GM21737 (cell line): ENCODE measurements around the gene CDON.

Experiments used
- ATAC-seq: cut with Tn5 transposase; IDR thresholded peaks from one replicate; pipeline ENCODE4 v1.9.1; 2021; ENCODE audit warnings: mild to moderate bottlenecking, moderate library complexity; ENCODE audit not compliant: unreplicated experiment

Gene CDON

GRCh38 chr11:125945011-125945796, 117.5 kb downstream of the CDON start:
- no peak for ATAC-seq

DNA sequence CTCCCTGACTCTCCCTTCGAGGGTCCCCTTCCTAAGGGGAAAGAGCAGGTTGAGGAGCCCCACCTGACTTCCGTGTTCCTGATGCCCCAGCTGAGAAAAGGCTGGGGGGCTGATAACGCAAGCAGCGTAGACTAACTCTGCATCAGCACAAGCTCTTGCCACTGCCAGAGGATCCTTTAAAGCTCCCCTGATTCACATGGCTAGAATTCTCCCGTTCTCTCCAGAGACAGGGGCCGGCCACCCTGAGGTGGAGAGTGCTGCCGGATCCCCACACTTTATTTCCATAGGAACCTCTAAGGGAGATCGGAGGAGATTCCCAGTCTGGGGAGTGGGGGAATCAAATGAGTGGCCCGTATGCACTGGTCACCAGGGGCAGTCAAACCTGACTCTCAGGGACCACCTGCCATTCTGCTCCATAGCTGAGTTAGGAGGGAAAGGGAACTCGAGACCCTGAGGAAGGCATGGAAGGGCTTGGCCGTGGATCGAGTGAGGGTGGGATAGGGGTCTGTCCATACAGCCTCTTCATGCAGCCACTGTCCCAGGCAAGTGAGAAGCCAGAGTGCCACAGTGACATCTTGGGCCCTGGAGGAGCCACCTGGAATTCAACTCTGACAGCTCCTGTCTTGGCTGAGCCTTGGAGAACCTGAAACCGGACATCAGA, 118.2 kb downstream of the CDON start:
- ATAC-seq = no peak

- ATAC-seq = no peak
Measured at GRCh38 chr11:125943661-125944349, 118.9 kb downstream of the CDON start.

DNA sequence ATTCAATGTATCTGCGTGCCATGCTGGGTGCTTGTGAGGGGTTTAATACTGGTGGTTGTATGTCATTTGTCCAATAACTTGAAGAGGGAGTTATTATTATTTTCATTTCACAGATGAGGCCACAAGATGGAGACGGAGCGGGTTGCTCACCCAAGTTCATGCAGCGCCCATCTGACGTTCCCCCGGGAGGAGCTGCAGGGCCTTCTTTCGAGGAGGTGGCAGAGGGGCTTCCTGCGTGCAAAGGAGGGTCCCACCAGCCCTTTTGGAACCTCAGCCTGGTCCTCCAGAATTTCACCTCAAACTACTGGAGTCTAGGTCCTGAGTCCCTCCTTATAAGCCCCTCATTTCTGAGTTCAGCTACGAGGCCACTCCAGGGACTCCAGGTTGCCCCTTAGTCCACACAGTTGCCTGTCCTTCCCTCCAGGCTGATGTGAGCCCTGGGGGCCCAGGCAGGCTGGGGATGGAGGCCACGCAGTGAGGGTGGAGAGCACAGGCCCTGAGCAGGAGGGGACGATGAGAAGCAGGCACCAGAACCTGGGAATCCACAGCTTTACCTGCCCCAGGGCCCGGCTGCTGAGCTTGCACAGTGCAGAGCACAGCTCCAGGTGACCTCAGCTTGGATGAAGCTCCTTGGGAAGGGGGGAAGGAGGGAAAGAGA, 119.8 kb downstream of the CDON start:
- no peak for ATAC-seq

DNA sequence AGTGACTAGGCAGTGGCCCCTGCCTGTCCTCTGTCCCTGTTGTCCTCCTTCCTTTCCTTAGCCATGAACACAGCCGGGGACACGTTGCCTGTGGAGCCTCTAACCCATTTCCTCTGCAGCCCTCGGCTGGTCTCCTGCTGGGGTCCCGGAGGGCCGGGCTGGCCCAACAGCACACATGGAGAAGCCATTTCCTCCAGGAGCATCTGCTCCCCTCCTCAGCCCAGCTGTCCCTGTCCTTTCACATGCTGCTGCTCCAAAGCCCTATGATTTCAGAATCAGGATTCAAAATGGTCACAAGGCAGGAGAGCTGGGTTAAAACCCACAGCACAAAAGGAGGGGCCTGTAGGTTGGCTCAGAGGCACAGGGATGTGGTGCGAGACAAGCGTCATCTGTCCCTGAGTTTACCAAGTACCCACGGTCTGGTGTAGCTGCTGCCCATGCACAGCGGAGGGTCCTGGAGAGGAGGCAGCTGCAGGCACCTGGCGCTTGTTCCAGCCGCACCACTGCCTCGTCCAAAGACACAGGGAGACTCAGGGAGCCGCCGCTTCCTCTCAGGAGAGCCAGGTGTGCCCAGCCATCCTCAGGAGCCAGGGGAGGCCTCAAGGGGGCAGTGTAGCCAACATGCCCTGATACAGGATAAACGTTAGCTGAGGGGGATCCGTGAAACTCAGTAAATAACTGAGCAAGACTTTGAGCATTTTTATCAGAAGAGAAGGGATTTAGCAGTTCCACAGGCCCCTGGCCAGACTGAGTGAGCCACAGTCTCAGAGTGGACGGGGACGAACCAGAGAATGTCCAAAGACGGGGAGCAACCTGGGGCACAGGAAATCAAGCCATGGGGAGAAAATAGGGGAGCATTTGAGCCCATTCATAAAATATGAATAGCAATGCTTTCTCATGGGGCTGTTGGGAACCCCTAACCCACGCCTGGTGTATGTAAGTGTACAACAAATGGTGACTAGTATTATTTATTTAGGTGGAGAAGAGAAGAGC, 120.8 kb downstream of the CDON start:
- no peak for ATAC-seq

GRCh38 chr11:125941267-125941618, 121.4 kb downstream of the CDON start:
- ATAC-seq = no peak

- no peak for ATAC-seq
Measured at GRCh38 chr11:125940145-125940544, 122.5 kb downstream of the CDON start.

GRCh38 chr11:125939081-125939521, 123.6 kb downstream of the CDON start:
- no peak for ATAC-seq

DNA sequence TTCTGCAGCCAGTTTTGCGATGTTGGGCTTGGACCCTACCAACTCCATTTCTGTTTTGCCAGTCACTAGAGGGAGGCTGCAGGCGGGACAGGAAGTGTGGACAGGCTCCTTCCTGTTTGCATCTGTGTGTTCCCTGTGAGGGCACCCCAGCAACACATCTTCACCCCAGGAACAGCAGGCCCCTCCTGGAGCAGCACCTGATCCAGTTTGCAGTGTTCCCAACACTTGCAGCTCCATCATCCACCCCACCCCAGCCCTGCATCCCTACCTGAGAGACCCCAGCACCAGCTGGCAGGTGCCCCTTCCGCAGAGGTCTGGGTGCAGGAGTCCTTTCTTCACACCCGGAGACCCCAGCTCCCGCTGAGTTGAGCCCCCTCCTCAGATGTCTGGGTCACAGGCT, 124.2 kb downstream of the CDON start:
- ATAC-seq = no peak

GRCh38 chr11:125935618-125936199, 127.0 kb downstream of the CDON start:
- no peak for ATAC-seq

DNA sequence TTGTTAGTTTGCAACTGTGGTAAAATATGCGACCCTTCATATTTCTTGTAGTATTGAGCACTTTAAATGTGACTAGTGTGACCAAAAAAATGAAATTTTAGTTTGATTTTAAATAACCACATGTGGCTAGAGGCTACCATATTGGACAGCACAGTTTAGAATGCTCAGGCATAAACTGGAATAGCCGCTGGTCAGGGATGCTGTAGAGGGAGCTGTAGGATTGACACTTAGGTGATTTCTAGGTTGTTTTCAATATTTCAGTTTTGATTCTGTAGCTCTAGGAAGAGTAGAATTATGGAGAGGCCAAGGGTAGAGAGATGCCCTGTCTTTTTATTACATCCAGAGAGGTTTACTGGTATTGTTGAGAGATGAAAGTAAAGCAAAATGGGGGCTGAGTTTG, 127.6 kb downstream of the CDON start:
- ATAC-seq = no peak

GRCh38 chr11:125934473-125934872, 128.2 kb downstream of the CDON start:
- ATAC-seq = no peak

GRCh38 chr11:125933030-125933813, 129.4 kb downstream of the CDON start:
- ATAC-seq = no peak

DNA sequence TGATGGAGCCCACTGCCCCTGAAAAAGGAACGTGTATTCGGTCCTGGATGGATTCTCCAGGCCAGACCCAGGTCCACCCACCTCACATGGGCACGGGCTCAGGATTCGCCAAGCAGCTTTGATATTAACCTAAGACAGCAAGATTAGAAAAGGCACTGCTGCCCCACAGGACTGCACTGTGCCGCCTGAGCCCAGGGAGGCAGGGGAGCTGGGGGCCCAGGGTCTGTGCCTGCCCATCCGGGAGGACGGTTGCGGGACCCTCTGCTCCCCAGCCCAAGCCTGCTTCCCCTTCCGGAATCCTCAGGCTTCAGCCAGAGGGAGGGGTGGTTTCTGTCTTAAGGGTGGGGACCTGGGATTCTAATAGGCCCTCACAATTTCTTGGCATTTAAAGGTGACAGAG, 130.4 kb downstream of the CDON start:
- no peak for ATAC-seq

DNA sequence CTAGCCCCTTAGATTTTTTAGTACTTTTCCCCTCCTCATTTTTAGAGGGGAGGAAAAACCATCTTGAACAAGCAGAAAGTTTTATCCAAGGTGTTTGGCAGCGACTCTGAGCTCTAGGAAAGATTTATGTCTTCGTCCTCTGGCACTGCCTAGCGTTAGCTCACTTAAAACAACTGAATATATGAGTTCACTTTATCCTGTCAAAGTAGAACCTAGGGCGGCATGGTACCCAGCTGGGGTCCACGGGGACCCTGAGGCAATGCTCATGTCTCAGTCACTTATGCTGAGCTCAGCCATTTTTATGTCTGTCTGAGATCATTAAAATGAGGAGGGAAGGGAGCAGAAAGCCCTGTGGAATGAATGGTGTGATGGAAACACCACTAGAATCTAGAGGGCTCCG, 131.0 kb downstream of the CDON start:
- ATAC-seq = no peak

- no peak for ATAC-seq
Measured at GRCh38 chr11:125931116-125931515, 131.6 kb downstream of the CDON start.

DNA sequence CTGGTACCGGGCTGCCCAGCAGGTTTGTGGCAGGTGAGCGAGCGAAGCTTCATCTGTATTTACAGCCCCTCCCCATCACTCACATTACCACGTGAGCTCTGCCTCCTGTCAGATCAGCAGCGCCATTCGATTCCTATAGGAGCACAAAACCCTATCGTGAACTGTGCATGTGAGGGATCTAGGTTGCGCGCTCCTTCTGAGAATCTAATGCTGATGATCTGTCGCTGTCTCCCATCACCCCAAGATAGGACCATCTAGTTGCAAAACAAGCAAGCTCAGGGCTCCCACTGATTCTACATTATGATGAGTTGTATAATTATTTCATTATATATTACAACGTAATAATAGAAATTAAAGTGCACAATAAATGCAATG, 132.6 kb downstream of the CDON start:
- no peak for ATAC-seq

DNA sequence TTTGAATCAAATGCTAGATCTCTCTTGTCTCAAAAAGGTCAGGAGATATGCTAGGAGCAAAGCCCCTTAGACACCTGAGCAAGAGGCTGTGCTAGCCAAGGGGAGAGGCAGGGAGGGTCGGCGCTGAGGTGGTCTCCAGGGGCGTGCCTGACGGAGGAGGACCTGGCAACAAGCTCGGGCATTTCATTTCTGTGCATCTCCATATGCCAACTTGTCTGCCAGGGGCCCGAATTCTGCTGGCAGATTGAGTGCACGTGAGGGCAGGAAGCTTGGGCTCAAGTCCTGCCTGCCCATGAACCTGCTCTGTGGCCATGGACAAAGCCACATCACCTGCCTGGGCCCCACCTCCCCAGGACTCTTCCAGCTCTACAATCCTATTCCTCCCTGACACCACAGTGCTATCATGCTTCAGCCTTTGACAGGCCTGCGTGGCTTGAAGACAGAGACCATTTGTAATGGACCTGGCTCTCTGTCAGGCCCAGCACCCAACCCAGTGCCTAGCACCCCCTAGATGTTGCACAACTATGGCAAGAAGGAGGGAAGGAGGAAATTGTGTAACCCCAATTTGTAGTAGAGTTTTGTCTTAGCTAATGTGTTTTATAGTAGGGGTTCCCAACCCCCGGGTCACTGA, 133.1 kb downstream of the CDON start:
- ATAC-seq = no peak

DNA sequence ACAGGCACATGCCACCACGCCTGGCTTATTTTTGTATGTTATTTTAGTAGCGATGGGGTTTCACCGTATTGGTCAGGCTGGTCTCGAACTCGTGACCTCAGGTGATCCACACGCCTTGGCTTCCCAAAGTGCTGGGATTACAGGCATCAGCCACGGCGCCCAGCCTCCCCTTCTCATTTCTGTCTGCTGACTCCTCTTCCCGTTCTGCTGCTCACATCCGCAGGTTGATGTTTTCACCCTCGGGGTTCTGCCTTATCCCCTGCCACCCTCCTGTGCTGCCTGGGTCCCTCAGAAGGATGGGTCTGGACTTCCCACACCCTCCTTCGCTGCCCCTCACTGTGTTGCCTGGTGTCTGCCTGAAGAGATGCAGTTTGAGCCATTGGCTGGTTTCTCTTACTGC, 136.0 kb downstream of the CDON start:
- ATAC-seq = no peak
